H9 (cell line): ENCODE results near the gene CCR8. TPM values are rescaled to one million over a fixed set of nuclear protein-coding genes. Genes with fewer than 3 reads are reported as not detected.

Source experiments
- DNase-seq: peaks from one replicate; pipeline ENCODE4 v3.0.0-alpha.2; 2017
- H2AFZ ChIP-seq: one replicate; pipeline ENCODE4 v1.6.1; 2013; ENCODE audit warnings: mild to moderate bottlenecking, low read length, control low read depth, moderate library complexity
- H2AK5ac ChIP-seq: 2 replicates; pipeline ENCODE4 v1.6.1; 2013; ENCODE audit warnings: low read length, control low read depth, mixed read lengths; ENCODE audit not compliant: insufficient read length
- H2BK120ac ChIP-seq: one replicate; pipeline ENCODE4 v1.6.1; 2013; ENCODE audit warnings: low read depth, mild to moderate bottlenecking, low read length, control low read depth, inconsistent platforms; ENCODE audit not compliant: poor library complexity, severe bottlenecking
- H2BK12ac ChIP-seq: 2 replicates; pipeline ENCODE4 v1.6.1; 2013; ENCODE audit warnings: low read length, control low read depth, mixed read lengths, low read depth; ENCODE audit not compliant: insufficient read length
- H2BK15ac ChIP-seq: 2 replicates; pipeline ENCODE4 v1.6.1; 2013; ENCODE audit warnings: low read depth, low read length, control low read depth
- H2BK20ac ChIP-seq: one replicate; pipeline ENCODE4 v1.6.1; 2013; ENCODE audit warnings: low read depth, mild to moderate bottlenecking, low read length, control low read depth, inconsistent platforms; ENCODE audit not compliant: poor library complexity, severe bottlenecking
- H2BK5ac ChIP-seq: 2 replicates; pipeline ENCODE4 v1.6.1; 2013; ENCODE audit warnings: low read length, control low read depth, mixed read lengths; ENCODE audit not compliant: insufficient read length
- H3K14ac ChIP-seq: 2 replicates; pipeline ENCODE4 v1.6.1; 2013; ENCODE audit warnings: low read length, control low read depth; ENCODE audit not compliant: insufficient read depth
- H3K18ac ChIP-seq: 2 replicates; pipeline ENCODE4 v1.6.1; 2013; ENCODE audit warnings: low read depth, mild to moderate bottlenecking, mixed read lengths, low read length, control low read depth; ENCODE audit not compliant: insufficient read length
- H3K23ac ChIP-seq: 2 replicates; pipeline ENCODE4 v1.6.1; 2013; ENCODE audit warnings: low read length, control low read depth, mixed read lengths, low read depth; ENCODE audit not compliant: insufficient read length
- H3K23me2 ChIP-seq: 2 replicates; pipeline ENCODE4 v1.6.1; 2013; ENCODE audit warnings: low read depth, mild to moderate bottlenecking, mixed read lengths, low read length, control low read depth; ENCODE audit not compliant: insufficient read length, poor library complexity, severe bottlenecking
- H3K27ac ChIP-seq: 2 replicates; pipeline ENCODE4 v1.5.1; 2013; ENCODE audit warnings: low read length, control low read depth, mixed read lengths, low read depth; ENCODE audit not compliant: insufficient read length
- H3K27me3 ChIP-seq: 2 replicates; pipeline ENCODE4 v1.6.1; 2013; ENCODE audit warnings: low read length, control low read depth, inconsistent platforms; ENCODE audit not compliant: insufficient read depth
- H3K4ac ChIP-seq: 2 replicates; pipeline ENCODE4 v1.6.1; 2013; ENCODE audit warnings: low read depth, mild to moderate bottlenecking, control low read depth, inconsistent platforms, low read length, moderate library complexity
- H3K4me1 ChIP-seq: 2 replicates; pipeline ENCODE4 v1.6.1; 2013; ENCODE audit warnings: low read length, control low read depth, inconsistent platforms; ENCODE audit not compliant: insufficient read depth
- H3K4me2 ChIP-seq: 2 replicates; pipeline ENCODE4 v1.6.1; 2013; ENCODE audit warnings: low read length, control low read depth, mixed read lengths; ENCODE audit not compliant: insufficient read length, insufficient read depth
- H3K56ac ChIP-seq: 2 replicates; pipeline ENCODE4 v1.6.1; 2013; ENCODE audit warnings: low read depth, mild to moderate bottlenecking, mixed read lengths, low read length, control low read depth; ENCODE audit not compliant: insufficient read length
- H3K79me1 ChIP-seq: 2 replicates; pipeline ENCODE4 v1.6.1; 2013; ENCODE audit warnings: low read depth, mild to moderate bottlenecking, moderate library complexity, low read length, control low read depth, inconsistent platforms; ENCODE audit not compliant: insufficient read depth, poor library complexity, severe bottlenecking
- H3K79me2 ChIP-seq: 2 replicates; pipeline ENCODE4 v1.6.1; 2013; ENCODE audit warnings: low read length, control low read depth, inconsistent platforms; ENCODE audit not compliant: insufficient read depth
- H3K9ac ChIP-seq: 2 replicates; pipeline ENCODE4 v1.6.1; 2013; ENCODE audit warnings: low read length, control low read depth, mixed read lengths; ENCODE audit not compliant: insufficient read length; ENCODE audit errors: extremely low read depth
- H3K9me3 ChIP-seq: one replicate; pipeline ENCODE4 v1.6.1; 2013; ENCODE audit warnings: low read depth, low read length, inconsistent platforms; ENCODE audit not compliant: control insufficient read depth
- H3T11ph ChIP-seq: one replicate; pipeline ENCODE4 v1.6.1; 2013; ENCODE audit warnings: mild to moderate bottlenecking, low read length, control low read depth, inconsistent platforms
- H4K20me1 ChIP-seq: one replicate; pipeline ENCODE4 v1.6.1; 2013; ENCODE audit not compliant: control insufficient read depth, insufficient read length, insufficient read depth
- H4K5ac ChIP-seq: 2 replicates; pipeline ENCODE4 v1.6.1; 2013; ENCODE audit warnings: low read depth, mild to moderate bottlenecking, mixed read lengths, low read length, control low read depth; ENCODE audit not compliant: insufficient read length
- H4K8ac ChIP-seq: replicated peaks from 2 replicates; pipeline ENCODE4 v1.6.1; 2013; ENCODE audit warnings: low read length, control low read depth, mixed read lengths, low read depth; ENCODE audit not compliant: insufficient read length
- H4K91ac ChIP-seq: 2 replicates; pipeline ENCODE4 v1.6.1; 2013; ENCODE audit warnings: low read depth, mild to moderate bottlenecking, moderate library complexity, mixed read lengths, low read length, control low read depth; ENCODE audit not compliant: insufficient read length
- H3K27ac Mint-ChIP-seq, 3 experiments: 2 replicates in 2 of 3; 3 replicates in 1 of 3; pipeline ENCODE4 v1.8.0; 2020 to 2021; ENCODE audit warnings: mixed read lengths in 3 of 3, mild to moderate bottlenecking in 1 of 3, moderate library complexity in 1 of 3
- H3K27me3 Mint-ChIP-seq: 2 replicates; pipeline ENCODE4 v1.8.0; 2021; ENCODE audit warnings: low read depth, mild to moderate bottlenecking, moderate library complexity, mixed read lengths
- H3K36me3 Mint-ChIP-seq, 3 experiments: 2 replicates in 2 of 3; 3 replicates in 1 of 3; pipeline ENCODE4 v1.8.0; 2020 to 2021; ENCODE audit warnings: low read depth in 3 of 3, mixed read lengths in 3 of 3; ENCODE audit not compliant: insufficient read depth in 1 of 3
- H3K4me1 Mint-ChIP-seq, 2 experiments: 2 replicates each; pipeline ENCODE4 v1.8.0; 2020; ENCODE audit warnings: mixed read lengths in 2 of 2
- H3K4me3 Mint-ChIP-seq, 2 experiments: 2 replicates in 1 of 2; 3 replicates in 1 of 2; pipeline ENCODE4 v1.8.0; 2020 to 2021; ENCODE audit warnings: mild to moderate bottlenecking in 2 of 2, mixed read lengths in 2 of 2, moderate library complexity in 1 of 2
- H3K9me3 Mint-ChIP-seq, 2 experiments: 2 replicates in 1 of 2; 3 replicates in 1 of 2; pipeline ENCODE4 v1.8.0; 2020; ENCODE audit warnings: mild to moderate bottlenecking in 2 of 2, mixed read lengths in 2 of 2, moderate library complexity in 1 of 2
- CTCF ChIP-seq: fragments of 200-600 bp; sonication (generic); conservative IDR thresholded peaks from 3 replicates; pipeline ENCODE4 v1.8.0; 2021; ENCODE audit warnings: antibody characterized with exemption, mild to moderate bottlenecking
- total RNA-seq: library from RNA; stranded (reverse); gene quantifications from 2 replicates; pipeline ENCODE4 v1.2.1, GENCODE V29; 2021

CCR8 gene
- total RNA-seq, 1 experiment from 2014 or later = 0.31 TPM

DNA sequence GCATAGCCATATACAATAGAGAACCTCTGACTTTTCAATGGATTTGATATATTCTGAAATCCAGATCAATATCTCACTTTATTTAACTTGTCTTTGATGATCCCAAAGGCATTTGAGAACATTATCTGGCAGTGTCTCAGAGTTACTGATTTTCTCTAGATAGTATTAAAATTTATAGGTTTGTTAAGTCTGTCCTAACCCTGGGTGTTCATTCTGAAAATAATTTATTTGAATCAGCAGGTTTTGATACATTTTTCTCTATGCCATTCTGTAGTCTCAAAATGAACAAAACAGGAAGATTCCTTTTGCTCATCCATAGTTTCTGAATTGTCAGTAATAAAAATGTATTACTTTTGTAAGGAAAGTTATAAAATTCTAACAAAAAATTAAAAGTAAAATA, 14.3 kb downstream of the CCR8 start:
- no peak overlapping the region for H3K27ac ChIP-seq
- no peak overlapping the region for H3K18ac ChIP-seq
- H3K14ac ChIP-seq = no peak overlapping the region
- no peak overlapping the region for H4K5ac ChIP-seq
- no peak overlapping the region for H3K9ac ChIP-seq
- Mint-ChIP-seq H3K36me3 (no peaks in the 10 kb centered on the region), H3K9me3 (no peaks in the 10 kb centered on the region), H3K4me3 (no peak overlapping the region), H3K4me1 (peaks cover 23 to 24% of the 10 kb centered on the region in 2 experiments), H3K27me3 (no peaks in the 10 kb centered on the region), H3K27ac (no peak overlapping the region)
- H4K91ac ChIP-seq = no peak overlapping the region
- H3K4me2 ChIP-seq = no peak overlapping the region
- H3K23ac ChIP-seq = no peak overlapping the region
- H2AK5ac ChIP-seq = no peak overlapping the region
- H3K79me1 ChIP-seq = no peaks in the 10 kb centered on the region
- TF ChIP-seq CTCF = no peak
- no peak overlapping the region for H4K8ac ChIP-seq
- no peaks in the 10 kb centered on the region for H3K27me3 ChIP-seq
- no peak overlapping the region for H2BK5ac ChIP-seq
- H2AFZ ChIP-seq = no peak overlapping the region
- H3K79me2 ChIP-seq = no peaks in the 10 kb centered on the region
- no peak overlapping the region for H3K56ac ChIP-seq
- H3T11ph ChIP-seq = no peak overlapping the region
- H2BK12ac ChIP-seq = no peak overlapping the region
- DNase-seq = no peak
- no peaks in the 10 kb centered on the region for H3K9me3 ChIP-seq
- no peak overlapping the region for H2BK120ac ChIP-seq
- no peak overlapping the region for H2BK20ac ChIP-seq
- peaks cover 12% of the 10 kb centered on the region; the same call in 1 of the 2 replicates for H3K4me1 ChIP-seq
- H2BK15ac ChIP-seq = no peak overlapping the region
- no peaks in the 10 kb centered on the region for H4K20me1 ChIP-seq
- H3K23me2 ChIP-seq = no peaks in the 10 kb centered on the region
- H3K4ac ChIP-seq = no peak overlapping the region
